GM10248 (cell line): Measurements from ENCODE around the gene BAIAP2L2.

Experiments used
- CTCF ChIA-PET: fragments of 300-600 bp; sonication (Branson Sonifier 250); formaldehyde crosslinking; extraction: SDS; loops from one replicate; lab custom pipeline; 2021; ENCODE audit warnings: antibody characterized with exemption; lab: Yijun Ruan, JAX
- POLR2A ChIA-PET: fragments of 350-650 bp; sonication (Branson Sonifier 250); formaldehyde crosslinking; extraction: SDS; loops from one replicate; lab custom pipeline; 2020; ENCODE audit warnings: antibody characterized with exemption; lab: Yijun Ruan, JAX
- DNase-seq: peaks from one replicate; pipeline ENCODE4 v3.0.0; 2012; ENCODE audit errors: extremely low spot score
- TF ChIP-seq, protein P1 (sequence below): IDR thresholded peaks from 2 replicates; pipeline ENCODE4 v1.5.1; 2012; ENCODE audit warnings: mild to moderate bottlenecking, low read depth; ENCODE audit errors: extremely low read depth, missing control alignments, control extremely low read depth

BAIAP2L2 gene

GRCh38 chr22:38068641-38069371 lies 41.7 kb downstream of the BAIAP2L2 start:
- ChIA-PET CTCF (interaction anchor here (1.2 to 5.2 kb wide), 3 partner anchors 11 to 502 kb away, joined by 3 to 36 read pairs (median 4); partner anchors contain the start of gene PICK1), POLR2A (no interaction called here)
- no peak for DNase-seq
- TF ChIP-seq, protein P1, sequence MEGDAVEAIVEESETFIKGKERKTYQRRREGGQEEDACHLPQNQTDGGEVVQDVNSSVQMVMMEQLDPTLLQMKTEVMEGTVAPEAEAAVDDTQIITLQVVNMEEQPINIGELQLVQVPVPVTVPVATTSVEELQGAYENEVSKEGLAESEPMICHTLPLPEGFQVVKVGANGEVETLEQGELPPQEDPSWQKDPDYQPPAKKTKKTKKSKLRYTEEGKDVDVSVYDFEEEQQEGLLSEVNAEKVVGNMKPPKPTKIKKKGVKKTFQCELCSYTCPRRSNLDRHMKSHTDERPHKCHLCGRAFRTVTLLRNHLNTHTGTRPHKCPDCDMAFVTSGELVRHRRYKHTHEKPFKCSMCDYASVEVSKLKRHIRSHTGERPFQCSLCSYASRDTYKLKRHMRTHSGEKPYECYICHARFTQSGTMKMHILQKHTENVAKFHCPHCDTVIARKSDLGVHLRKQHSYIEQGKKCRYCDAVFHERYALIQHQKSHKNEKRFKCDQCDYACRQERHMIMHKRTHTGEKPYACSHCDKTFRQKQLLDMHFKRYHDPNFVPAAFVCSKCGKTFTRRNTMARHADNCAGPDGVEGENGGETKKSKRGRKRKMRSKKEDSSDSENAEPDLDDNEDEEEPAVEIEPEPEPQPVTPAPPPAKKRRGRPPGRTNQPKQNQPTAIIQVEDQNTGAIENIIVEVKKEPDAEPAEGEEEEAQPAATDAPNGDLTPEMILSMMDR, result no peak

- no peak for DNase-seq
- CTCF ChIA-PET, result interaction anchor here (0.7 to 5.2 kb wide), 4 partner anchors 10 to 1592 kb away, joined by 3 to 36 read pairs (median 4); partner anchors contain the start of gene PICK1
- POLR2A ChIA-PET, result no interaction called here
- TF ChIP-seq, protein P1, result no peak
Observed at GRCh38 chr22:38067761-38068360, 42.6 kb downstream of the BAIAP2L2 start.

DNA sequence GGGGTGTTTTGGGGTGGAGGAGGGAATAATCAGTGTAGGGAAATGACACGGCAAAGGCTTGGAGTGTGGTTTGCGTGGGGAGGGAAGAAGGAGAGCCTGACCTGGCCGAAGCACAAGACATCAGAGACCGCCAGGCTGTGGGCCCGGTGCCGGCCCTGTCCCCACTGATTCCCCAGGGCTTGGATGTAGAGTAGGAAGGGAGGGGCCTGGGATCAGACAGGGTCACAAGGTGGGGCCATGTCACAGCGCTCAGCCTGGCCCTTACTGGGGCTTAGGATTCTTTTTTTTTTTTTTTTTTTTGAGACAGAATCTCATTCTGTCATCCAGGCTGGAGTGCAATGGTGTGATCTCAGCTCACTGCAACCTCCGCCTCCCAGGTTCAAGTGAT lies 43.5 kb downstream of the BAIAP2L2 start:
- CTCF ChIA-PET, result interaction anchor here (0.7 to 5.2 kb wide), 2 partner anchors 14 to 1591 kb away, joined by 3 to 36 read pairs; no protein-coding TSS in a partner anchor
- no peak for DNase-seq
- TF ChIP-seq, protein P1, result no peak
- POLR2A ChIA-PET, result no interaction called here

- CTCF ChIA-PET, result interaction anchor here (1.0 to 5.2 kb wide), 3 partner anchors 13 to 505 kb away, joined by 3 to 36 read pairs (median 3); no protein-coding TSS in a partner anchor
- no peak for DNase-seq
- TF ChIP-seq, protein P1, result no peak
- POLR2A ChIA-PET, result no interaction called here
Observed at GRCh38 chr22:38066381-38067027, 44.0 kb downstream of the BAIAP2L2 start.

DNA sequence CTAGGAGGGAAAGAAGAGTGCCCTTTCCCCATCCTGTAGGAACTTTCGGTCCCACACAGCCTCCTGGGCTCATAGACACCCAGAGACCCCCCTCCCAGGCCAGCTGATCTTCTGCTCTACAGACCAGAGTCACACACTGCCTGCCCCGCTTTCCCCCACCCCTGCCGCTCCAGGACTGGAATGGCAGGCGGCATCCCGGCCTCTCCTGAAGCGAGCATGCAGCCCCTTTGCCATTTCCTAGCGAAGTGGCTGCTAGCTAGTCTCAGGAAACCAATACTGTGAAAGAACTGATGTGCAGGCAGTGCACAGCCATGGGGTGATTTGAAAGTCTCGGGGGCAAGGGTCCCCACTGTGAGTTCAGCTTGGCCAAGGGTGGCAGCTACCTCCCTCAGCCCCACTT lies 44.9 kb downstream of the BAIAP2L2 start:
- POLR2A ChIA-PET, result no interaction called here
- DNase-seq, result no peak
- CTCF ChIA-PET, result interaction anchor here (0.7 to 5.2 kb wide), 4 partner anchors 12 to 506 kb away, joined by 3 to 36 read pairs (median 3); no protein-coding TSS in a partner anchor
- TF ChIP-seq, protein P1, result no peak

DNA sequence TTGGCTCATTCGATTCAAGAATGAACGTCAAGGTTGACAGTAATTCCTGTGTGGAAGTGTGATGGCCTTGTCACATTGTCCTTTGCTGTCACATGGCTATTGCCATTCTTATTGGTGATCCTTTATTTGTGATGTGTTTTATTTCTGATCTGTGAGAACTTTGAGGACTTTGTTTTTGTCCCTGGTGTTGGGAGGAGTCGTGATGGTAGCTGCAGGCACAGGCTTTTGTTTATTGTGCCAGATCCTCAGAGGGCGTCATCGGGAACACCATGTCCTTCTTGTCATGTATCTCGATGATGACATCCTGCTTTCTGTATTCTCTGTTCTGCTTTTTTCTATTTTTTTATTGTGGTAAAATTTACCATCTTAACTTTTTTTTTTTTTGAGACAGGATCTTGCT lies 47.7 kb downstream of the BAIAP2L2 start:
- DNase-seq, result no peak
- POLR2A ChIA-PET, result interaction anchor here (0.5 kb wide), 1 partner anchor 292 kb away, joined by 3 read pairs; no protein-coding TSS in a partner anchor

More for the DNA sequence above, 47.7 kb downstream of the BAIAP2L2 start:
- TF ChIP-seq, protein P1, result no peak
- CTCF ChIA-PET, result interaction anchor here (2.2 kb wide), 1 partner anchor 11 kb away, joined by 9 read pairs; no protein-coding TSS in a partner anchor
